Measurements from ENCODE around the gene CLK2.

- TF ChIP-seq CTCF (conservative IDR thresholded peaks at IDR 0.05) (no peak), EZH2 (IDR thresholded peaks at IDR 0.05; ENCODE audit: low read depth) (no peak)
These were observed 12.3 kb upstream of the CLK2 start for GRCh38 chr1:155285631-155286044.
